Left ventricle myocardium inferior (tissue), 1 donor: ENCODE measurements around the gene RERE. TPM values are rescaled to one million over a fixed set of nuclear protein-coding genes. Genes with fewer than 3 reads are reported as not detected.

ENCODE experiments used
- DNase-seq: peaks from one replicate; pipeline ENCODE4 v3.0.0-alpha.2; 2020
- H3K27ac ChIP-seq: fragments of 200-600 bp; replicated peaks from 2 replicates; pipeline ENCODE4 v1.8.0; 2021
- H3K27me3 ChIP-seq: fragments of 200-600 bp; 2 replicates; pipeline ENCODE4 v1.8.0; 2021; ENCODE audit warnings: low read depth
- H3K36me3 ChIP-seq: fragments of 200-600 bp; 2 replicates; pipeline ENCODE4 v1.8.0; 2021
- H3K4me1 ChIP-seq: fragments of 200-600 bp; 2 replicates; pipeline ENCODE4 v1.8.0; 2021
- H3K4me3 ChIP-seq: fragments of 200-600 bp; 2 replicates; pipeline ENCODE4 v1.8.0; 2021; ENCODE audit warnings: mild to moderate bottlenecking, moderate library complexity
- H3K9me3 ChIP-seq: fragments of 200-600 bp; replicated peaks from 2 replicates; pipeline ENCODE4 v1.8.0; 2021
- CTCF ChIP-seq: fragments of 200-600 bp; IDR thresholded peaks from 2 replicates; pipeline ENCODE4 v1.8.0; 2021; ENCODE audit warnings: antibody characterized with exemption, mild to moderate bottlenecking, borderline replicate concordance
- intact Hi-C: fragments of 100-400 bp; cut with micrococcal nuclease; formaldehyde crosslinking; loops from one replicate; pipeline ENCODE4 v1.11.0; 2022
- total RNA-seq: library from RNA; stranded (reverse); fragmentation: NEBNext Ultra II Directional; extraction: Animal tissue kit (Norgen Biotek cat#: 25700); gene quantifications from one replicate; pipeline ENCODE4 v1.2.1, GENCODE V29; 2021
- donor health status: DM: no; HTN: yes; CAD: no; lungs with severe emphysema.

Gene RERE
- total RNA-seq, 1 donor from 2014 or later, result 141 TPM

DNA sequence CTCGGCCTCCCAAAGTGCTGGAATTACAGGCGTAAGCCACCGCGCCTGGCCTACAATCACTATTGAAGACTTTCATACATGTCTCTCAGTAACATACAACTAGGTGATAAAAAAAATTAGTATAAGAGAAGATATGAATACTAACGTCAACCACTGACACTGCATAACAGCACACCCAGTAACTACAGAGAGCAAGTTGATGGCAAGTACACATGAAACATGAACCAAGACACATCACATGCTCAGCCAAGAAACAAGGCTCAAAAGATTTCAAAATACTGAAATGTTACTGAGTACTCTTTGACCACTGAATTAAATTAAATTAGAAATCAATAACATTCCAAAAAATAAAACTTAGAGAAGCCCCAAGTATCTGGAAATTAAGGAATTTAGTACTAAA, 331.4 kb downstream of the RERE start:
- H3K9me3 ChIP-seq, result no peaks in the 10 kb centered on the region
- no peak for TF ChIP-seq CTCF
- peaks cover 10% of the 10 kb centered on the region for H3K4me1 ChIP-seq
- H3K36me3 ChIP-seq, result peaks cover 4% of the 10 kb centered on the region
- no peak overlapping the region for H3K4me3 ChIP-seq
- no peak overlapping the region for H3K27ac ChIP-seq
- no peaks in the 10 kb centered on the region for H3K27me3 ChIP-seq
- DNase-seq, result no peak
- intact Hi-C loops, result no loop called here

DNA sequence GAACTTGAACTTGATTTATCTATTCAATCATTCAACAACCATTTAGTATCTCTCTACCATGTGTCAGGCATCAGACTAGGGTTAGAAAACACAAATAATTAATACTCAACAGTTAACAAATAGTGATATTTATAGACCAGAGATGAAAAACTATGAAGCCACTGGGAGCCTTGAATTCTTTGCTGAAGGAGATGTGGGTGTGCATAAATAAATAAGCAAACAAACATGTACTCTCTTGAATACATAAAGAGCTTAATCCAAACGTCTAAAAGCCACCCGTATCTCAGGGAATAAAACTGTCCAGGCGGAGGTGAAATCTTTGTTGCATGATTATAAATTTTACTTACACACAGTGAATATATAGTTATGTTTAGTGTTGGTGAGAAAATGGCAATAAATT, 333.9 kb downstream of the RERE start:
- Histone ChIP-seq H3K36me3 (peaks cover 4% of the 10 kb centered on the region), H3K4me1 (peaks cover 7% of the 10 kb centered on the region), H3K27ac (no peak overlapping the region), H3K27me3 (no peaks in the 10 kb centered on the region), H3K4me3 (no peak overlapping the region), H3K9me3 (no peaks in the 10 kb centered on the region)
- no peak for TF ChIP-seq CTCF
- no peak for DNase-seq
- intact Hi-C loops, result no loop called here

GRCh38 chr1:8482979-8483381, 334.5 kb downstream of the RERE start:
- intact Hi-C loops, result no loop called here
- DNase-seq, result no peak
- Histone ChIP-seq H3K9me3 (no peaks in the 10 kb centered on the region), H3K4me3 (no peak overlapping the region), H3K4me1 (peaks cover 11% of the 10 kb centered on the region), H3K36me3 (peaks cover 4% of the 10 kb centered on the region), H3K27me3 (no peaks in the 10 kb centered on the region), H3K27ac (no peak overlapping the region)
- no peak for TF ChIP-seq CTCF

GRCh38 chr1:8481650-8482380, 335.6 kb downstream of the RERE start:
- intact Hi-C loops, result no loop called here
- no peak overlapping the region for H3K4me3 ChIP-seq
- H3K27me3 ChIP-seq, result no peaks in the 10 kb centered on the region
- H3K27ac ChIP-seq, result no peak overlapping the region
- peaks cover 4% of the 10 kb centered on the region for H3K36me3 ChIP-seq
- DNase-seq, result no peak
- TF ChIP-seq CTCF, result no peak
- peaks cover 23% of the 10 kb centered on the region for H3K4me1 ChIP-seq
- no peaks in the 10 kb centered on the region for H3K9me3 ChIP-seq

GRCh38 chr1:8478566-8478965, 338.9 kb downstream of the RERE start:
- Histone ChIP-seq H3K27ac (no peak overlapping the region), H3K4me1 (peaks cover 32% of the 10 kb centered on the region), H3K9me3 (no peaks in the 10 kb centered on the region), H3K4me3 (no peak overlapping the region), H3K27me3 (no peaks in the 10 kb centered on the region), H3K36me3 (no peaks in the 10 kb centered on the region)
- intact Hi-C loops, result no loop called here
- TF ChIP-seq CTCF, result no peak
- DNase-seq, result no peak
